ENCODE results near the gene DMXL1.
A peak's percentile ranks its signal among the peaks of the same experiment; 100 is the strongest.

Gene DMXL1

GRCh38 chr5:119070828-119071560 lies at the start of gene DMXL1 (continued):
- 0 out of 2 replicates have a peak, but pooled peaks have one; percentile 47 for TF ChIP-seq ZNF518A (tag by site-specific recombination; conservative IDR thresholded peaks at IDR 0.05; ENCODE audit: low read depth)
- TF ChIP-seq ZNF10 (tag by site-specific recombination; IDR thresholded peaks at IDR 0.05): 0 out of 2 replicates have a peak, but pooled peaks have one; percentile 77
- TF ChIP-seq BCL11A (tag by site-specific recombination; IDR thresholded peaks at IDR 0.05; ENCODE audit: low read depth): 0 out of 2 replicates have a peak, but pooled peaks have one; percentile 56
- no peak for TF ChIP-seq SALL2 (tag by site-specific recombination; IDR thresholded peaks at IDR 0.05; ENCODE audit: borderline replicate concordance)
- no peak; the same call in 1 of the 2 replicates for TF ChIP-seq ZNF350 (tag by site-specific recombination; IDR thresholded peaks at IDR 0.05)
- no peak; the same call in 1 of the 2 replicates for TF ChIP-seq ZNF121 (tag by site-specific recombination; IDR thresholded peaks at IDR 0.05)
- no peak for TF ChIP-seq ZNF704 (tag by site-specific recombination; IDR thresholded peaks at IDR 0.05)
- peak; percentile 87; the same call in 1 of the 2 replicates for TF ChIP-seq ZNF324 (tag by site-specific recombination; IDR thresholded peaks at IDR 0.05)
- TF ChIP-seq REPIN1 (tag by site-specific recombination; IDR thresholded peaks at IDR 0.05; ENCODE audit: low read depth): no peak
- TF ChIP-seq ZSCAN16 (tag by site-specific recombination; IDR thresholded peaks at IDR 0.05): peak; percentile 30; the same call in 1 of the 2 replicates
- TF ChIP-seq ZNF112 (tag by site-specific recombination; IDR thresholded peaks at IDR 0.05): no peak
- TF ChIP-seq ZNF670 (tag by site-specific recombination; IDR thresholded peaks at IDR 0.05; ENCODE audit: low read depth): no peak
- TF ChIP-seq ZBTB1 (tag by site-specific recombination; IDR thresholded peaks at IDR 0.05): 0 out of 2 replicates have a peak, but pooled peaks have one; percentile 60
- no peak for TF ChIP-seq ZNF18 (tag by site-specific recombination; IDR thresholded peaks at IDR 0.05)
- TF ChIP-seq BCL6B (tag by site-specific recombination; IDR thresholded peaks at IDR 0.05): no peak
- TF ChIP-seq ZNF362 (tag by site-specific recombination; IDR thresholded peaks at IDR 0.05): peak; percentile 99
- peak; percentile 84 for TF ChIP-seq ZXDB (tag by site-specific recombination; IDR thresholded peaks at IDR 0.05)
- peak; percentile 82 for TF ChIP-seq KLF10 (tag by site-specific recombination; IDR thresholded peaks at IDR 0.05)
- TF ChIP-seq ZNF830 (tag by site-specific recombination; IDR thresholded peaks at IDR 0.05; ENCODE audit: low read depth): no peak
- no peak for TF ChIP-seq ZNF174 (tag by site-specific recombination; IDR thresholded peaks at IDR 0.05)
- TF ChIP-seq ZNF423 (tag by site-specific recombination; IDR thresholded peaks at IDR 0.05): no peak
- TF ChIP-seq ZNF175 (tag by site-specific recombination; IDR thresholded peaks at IDR 0.05): no peak
- peak; percentile 84 for TF ChIP-seq ZNF600 (tag by site-specific recombination; IDR thresholded peaks at IDR 0.05)
- TF ChIP-seq ZNF266 (tag by site-specific recombination; IDR thresholded peaks at IDR 0.05; ENCODE audit: low read depth): no peak
- TF ChIP-seq ZNF274 (IDR thresholded peaks at IDR 0.05; ENCODE audit: low read length): no peak
- TF ChIP-seq ZNF274 (tag by site-specific recombination; IDR thresholded peaks at IDR 0.05; ENCODE audit: borderline replicate concordance): no peak
- peak; percentile 78 for TF ChIP-seq KLF17 (tag by site-specific recombination; IDR thresholded peaks at IDR 0.05)
- peak; percentile 39; the same call in 1 of the 2 replicates for TF ChIP-seq YY2 (tag by site-specific recombination; IDR thresholded peaks at IDR 0.05)
- TF ChIP-seq ZNF404 (tag by site-specific recombination; IDR thresholded peaks at IDR 0.05): no peak

Data from HEK293 (cell line).